RWPE2 (cell line): ENCODE data around the gene SLC6A4.
"Not testable (repeated sequence)": the region's sequence is repeated elsewhere in the genome, so short reads cannot be mapped to it uniquely, and the experiment has no call there.

ENCODE experiments used
- ATAC-seq: fragments of 200-7000 bp; cut with Tn5 transposase; 3 replicates; pipeline ENCODE4 v1.9.1; 2021; ENCODE audit warnings: low read depth
- DNase-seq: peaks from one replicate; pipeline ENCODE4 v3.0.0-alpha.2; 2020; ENCODE audit warnings: low spot score
- H3K27ac ChIP-seq: fragments of 450-650 bp; 2 replicates; pipeline ENCODE4 v1.5.1; 2017; ENCODE audit warnings: mild to moderate bottlenecking; ENCODE audit not compliant: poor library complexity, severe bottlenecking
- H3K27me3 ChIP-seq: fragments of 250-450 bp; sonication (Bioruptor Pico); 2 replicates; pipeline ENCODE4 v1.5.1; 2021; ENCODE audit warnings: mild to moderate bottlenecking, moderate library complexity; ENCODE audit not compliant: insufficient read depth, poor library complexity, severe bottlenecking
- H3K36me3 ChIP-seq: fragments of 250-450 bp; sonication (Bioruptor Pico); 2 replicates; pipeline ENCODE4 v1.5.1; 2020; ENCODE audit warnings: low read depth, mild to moderate bottlenecking, moderate library complexity
- H3K4me1 ChIP-seq: fragments of 250-450 bp; sonication (Bioruptor Pico); 2 replicates; pipeline ENCODE4 v1.5.1; 2021; ENCODE audit warnings: mild to moderate bottlenecking, moderate library complexity; ENCODE audit not compliant: insufficient read depth, poor library complexity, severe bottlenecking
- H3K4me3 ChIP-seq: fragments of 250-450 bp; sonication (Bioruptor Pico); 2 replicates; pipeline ENCODE4 v1.5.1; 2021; ENCODE audit warnings: mild to moderate bottlenecking, moderate library complexity; ENCODE audit not compliant: severe bottlenecking
- H3K9me3 ChIP-seq: fragments of 250-450 bp; sonication (Bioruptor Pico); 2 replicates; pipeline ENCODE4 v1.5.1; 2021; ENCODE audit warnings: mild to moderate bottlenecking, moderate library complexity; ENCODE audit not compliant: severe bottlenecking
- CTCF ChIP-seq: fragments of 450-650 bp; IDR thresholded peaks from one replicate; pipeline ENCODE4 v1.5.1; 2017; ENCODE audit warnings: mild to moderate bottlenecking, moderate library complexity; ENCODE audit not compliant: poor library complexity, severe bottlenecking

SLC6A4 gene

GRCh38 chr17:30232824-30233427 is 2.6 kb downstream of the SLC6A4 start:
- DNase-seq (no peak), ATAC-seq (no peak)
- no peak overlapping the region for H3K27ac ChIP-seq
- H3K4me1 ChIP-seq = no peaks in the 10 kb centered on the region
- TF ChIP-seq CTCF = no peak
- no peak overlapping the region for H3K4me3 ChIP-seq
- no peaks in the 10 kb centered on the region for H3K36me3 ChIP-seq
- H3K27me3 ChIP-seq = peaks cover 34% of the 10 kb centered on the region
- no peaks in the 10 kb centered on the region for H3K9me3 ChIP-seq

DNA sequence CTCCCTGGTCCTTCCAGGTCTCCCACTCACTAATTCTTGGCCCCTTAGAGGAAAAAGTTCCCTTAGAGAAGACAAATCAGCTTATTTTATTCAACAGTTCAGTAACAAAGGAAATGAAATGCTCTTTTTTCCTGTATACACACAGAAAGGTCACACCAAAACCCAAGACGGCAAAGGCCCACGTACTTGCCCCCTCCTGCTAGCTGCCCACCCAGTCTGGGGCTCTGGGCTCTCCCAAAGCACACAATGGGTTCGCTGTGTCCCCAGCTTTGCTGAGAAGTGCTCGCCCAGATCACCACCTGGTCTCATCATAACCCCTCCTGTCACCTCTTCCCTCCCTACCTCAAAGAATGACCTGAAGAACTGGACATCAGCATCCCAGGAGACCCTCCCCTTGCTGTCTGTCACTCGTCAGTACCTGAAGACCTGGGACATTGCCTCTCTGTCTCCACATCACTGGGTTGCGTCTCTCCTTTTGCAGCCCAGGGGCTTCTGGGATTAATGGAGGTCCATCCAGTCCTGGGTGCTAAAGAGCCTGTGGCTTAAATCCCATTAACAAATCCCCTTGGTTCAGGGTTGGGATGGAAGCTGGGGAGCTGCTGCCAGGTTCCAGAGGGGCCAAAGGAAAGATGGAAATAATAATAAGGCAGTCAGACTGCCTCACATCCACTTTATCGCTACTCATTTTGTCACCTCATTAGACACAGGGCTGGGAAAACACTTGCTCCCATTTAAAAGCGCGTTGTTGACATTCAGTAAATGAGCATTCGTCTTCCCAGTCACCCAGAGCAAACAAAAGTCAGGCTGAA is 3.3 kb downstream of the SLC6A4 start:
- no peaks in the 10 kb centered on the region for H3K4me1 ChIP-seq
- H3K9me3 ChIP-seq = no peaks in the 10 kb centered on the region
- no peak for DNase-seq
- H3K27me3 ChIP-seq = peaks cover 34% of the 10 kb centered on the region
- H3K27ac ChIP-seq = no peak overlapping the region
- H3K36me3 ChIP-seq = no peaks in the 10 kb centered on the region
- no peak for ATAC-seq
- no peak overlapping the region for H3K4me3 ChIP-seq
- TF ChIP-seq CTCF = no peak

- no peak for TF ChIP-seq CTCF
- ATAC-seq (peak; percentile 35; the same call in 2 of the 3 replicates), DNase-seq (no peak)
- H3K27ac ChIP-seq = no peak overlapping the region
- H3K4me3 ChIP-seq = no peak overlapping the region
- H3K36me3 ChIP-seq = no peaks in the 10 kb centered on the region
- no peaks in the 10 kb centered on the region for H3K4me1 ChIP-seq
- peaks cover 22% of the 10 kb centered on the region for H3K27me3 ChIP-seq
- no peaks in the 10 kb centered on the region for H3K9me3 ChIP-seq
Measured at GRCh38 chr17:30230596-30231125, 4.8 kb downstream of the SLC6A4 start.

GRCh38 chr17:30230009-30230408 is 5.5 kb downstream of the SLC6A4 start:
- not testable (repeated sequence) for DNase-seq, H3K4me3 ChIP-seq, ATAC-seq, H3K36me3 ChIP-seq, H3K9me3 ChIP-seq, H3K4me1 ChIP-seq, H3K27ac ChIP-seq
- H3K27me3 ChIP-seq = peaks cover 16% of the 10 kb centered on the region

DNA sequence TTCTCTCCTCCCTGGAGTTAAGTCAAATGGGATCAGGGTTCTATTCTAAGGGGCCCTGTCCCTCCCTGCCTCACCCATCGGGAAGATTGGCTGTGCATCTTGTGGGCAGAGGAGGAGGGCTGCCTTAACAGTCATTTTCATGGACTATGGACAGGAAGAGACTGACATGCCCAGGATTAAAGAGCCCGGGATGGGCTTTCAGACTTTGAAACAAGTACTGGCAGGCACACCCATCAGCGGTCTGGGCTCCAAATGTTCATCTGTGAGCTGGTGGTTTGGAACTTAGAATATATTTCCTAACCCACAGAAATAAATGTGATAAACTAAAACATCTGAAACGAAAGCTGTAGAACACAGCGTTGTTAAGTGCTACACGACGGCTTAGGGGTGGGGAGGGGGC is 6.5 kb downstream of the SLC6A4 start:
- Histone ChIP-seq H3K36me3 (no peaks in the 10 kb centered on the region), H3K9me3 (no peaks in the 10 kb centered on the region), H3K27ac (no peak overlapping the region), H3K27me3 (peaks cover 6% of the 10 kb centered on the region), H3K4me3 (no peak overlapping the region), H3K4me1 (peaks cover 3% of the 10 kb centered on the region)
- peak; percentile 37; the same call in 1 of the 3 replicates for ATAC-seq
- DNase-seq = no peak
- TF ChIP-seq CTCF = no peak
